ENCODE data around the gene SEMA3F.
A peak's percentile ranks its signal among the peaks of the same experiment; 100 is the strongest.

SEMA3F gene

GRCh38 chr3:50151728-50152127 is 3.4 kb upstream of the SEMA3F start:
- peak overlapping the region; percentile 98 for H3K27ac ChIP-seq
- no peak for DNase-seq (ENCODE audit: low spot score)
- ChIA-PET CTCF (interaction anchor here (1.3 kb wide), 1 partner anchor 25 kb away, joined by 3 read pairs; no protein-coding TSS in a partner anchor), POLR2A (ENCODE audit: low non-redundant PET) (interaction anchor here (0.9 kb wide), 1 partner anchor 38 kb away, joined by 3 read pairs; no protein-coding TSS in a partner anchor)
- no peak for TF ChIP-seq CTCF (conservative IDR thresholded peaks at IDR 0.05; ENCODE audit: low read depth)

GRCh38 chr3:50153782-50154475 is 1.2 kb upstream of the SEMA3F start:
- H3K27ac ChIP-seq, result peak overlapping the region; percentile 99
- no peak for DNase-seq (ENCODE audit: low spot score)
- ChIA-PET CTCF (interaction anchor here (0.8 kb wide), 1 partner anchor 35 kb away, joined by 3 read pairs; no protein-coding TSS in a partner anchor), POLR2A (ENCODE audit: low non-redundant PET) (no interaction called here)
- no peak for TF ChIP-seq CTCF (conservative IDR thresholded peaks at IDR 0.05; ENCODE audit: low read depth)

- POLR2A ChIA-PET (ENCODE audit: low non-redundant PET), result no interaction called here
- DNase-seq (ENCODE audit: low spot score), result no peak
- peak overlapping the region; percentile 99 for H3K27ac ChIP-seq
- no peak; the same call in 1 of the 2 replicates for TF ChIP-seq CTCF (conservative IDR thresholded peaks at IDR 0.05; ENCODE audit: low read depth)
- CTCF ChIA-PET, result interaction anchor here (0.8 kb wide), 1 partner anchor 35 kb away, joined by 3 read pairs; no protein-coding TSS in a partner anchor
Observed at GRCh38 chr3:50154476-50154839, 666 bp upstream of the SEMA3F start.

- H3K27ac ChIP-seq, result peak overlapping the region; percentile 99
- no peak for TF ChIP-seq CTCF (conservative IDR thresholded peaks at IDR 0.05; ENCODE audit: low read depth)
- CTCF ChIA-PET, result no interaction called here
- POLR2A ChIA-PET (ENCODE audit: low non-redundant PET), result no interaction called here
- no peak for DNase-seq (ENCODE audit: low spot score)
Observed at GRCh38 chr3:50155491-50155878, 361 bp downstream of the SEMA3F start.

- H3K27ac ChIP-seq, result peak overlapping the region; percentile 99
- ChIA-PET POLR2A (ENCODE audit: low non-redundant PET) (no interaction called here), CTCF (interaction anchor here (0.9 to 1.0 kb wide), 2 partner anchors 35 to 71 kb away, joined by 3 to 5 read pairs; no protein-coding TSS in a partner anchor)
- DNase-seq (ENCODE audit: low spot score), result no peak
- no peak for TF ChIP-seq CTCF (conservative IDR thresholded peaks at IDR 0.05; ENCODE audit: low read depth)
Observed at GRCh38 chr3:50155891-50156290, 767 bp downstream of the SEMA3F start.

GRCh38 chr3:50156549-50157493 is 1.7 kb downstream of the SEMA3F start:
- DNase-seq (ENCODE audit: low spot score), result peak; percentile 46
- peak overlapping the region; percentile 99 for H3K27ac ChIP-seq
- POLR2A ChIA-PET (ENCODE audit: low non-redundant PET), result no interaction called here
- CTCF ChIA-PET, result interaction anchor here (0.9 to 1.0 kb wide), 4 partner anchors 32 to 70 kb away, joined by 3 to 5 read pairs (median 4); no protein-coding TSS in a partner anchor
- TF ChIP-seq CTCF (conservative IDR thresholded peaks at IDR 0.05; ENCODE audit: low read depth), result no peak
